Hematopoietic multipotent progenitor cell treated with erythropoietin and hydrocortisone succinate and interleukin-3 and kit ligand, for 17 days (in vitro differentiated cells): Measurements from ENCODE around the gene ATF7IP.

Experiments
- DNase-seq: peaks from one replicate; pipeline ENCODE4 v3.0.0-alpha.2; 2015; ENCODE audit warnings: low spot score

ATF7IP gene

GRCh38 chr12:14410841-14411569 lies 45.5 kb downstream of the ATF7IP start:
- DNase-seq, result no peak

DNA sequence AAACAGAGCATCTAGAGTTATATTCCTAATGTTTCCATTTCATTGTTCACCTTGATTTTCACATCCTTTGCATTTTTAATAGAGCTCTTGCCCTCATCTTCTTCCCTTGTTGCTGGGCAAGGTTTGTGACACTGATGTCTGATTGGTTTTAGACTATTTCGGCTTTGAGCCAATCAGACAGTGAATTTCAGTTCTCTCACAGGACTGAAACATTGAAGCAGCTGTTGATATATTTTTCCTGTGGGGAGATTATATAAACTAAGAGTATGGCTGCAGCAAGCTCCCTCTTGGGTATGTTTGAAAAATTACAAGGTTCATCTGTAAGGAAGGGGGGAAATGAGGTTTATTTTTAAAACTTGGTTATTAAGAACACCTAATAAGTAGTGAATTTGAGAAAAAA lies 51.2 kb downstream of the ATF7IP start:
- DNase-seq, result peak; percentile 69

DNA sequence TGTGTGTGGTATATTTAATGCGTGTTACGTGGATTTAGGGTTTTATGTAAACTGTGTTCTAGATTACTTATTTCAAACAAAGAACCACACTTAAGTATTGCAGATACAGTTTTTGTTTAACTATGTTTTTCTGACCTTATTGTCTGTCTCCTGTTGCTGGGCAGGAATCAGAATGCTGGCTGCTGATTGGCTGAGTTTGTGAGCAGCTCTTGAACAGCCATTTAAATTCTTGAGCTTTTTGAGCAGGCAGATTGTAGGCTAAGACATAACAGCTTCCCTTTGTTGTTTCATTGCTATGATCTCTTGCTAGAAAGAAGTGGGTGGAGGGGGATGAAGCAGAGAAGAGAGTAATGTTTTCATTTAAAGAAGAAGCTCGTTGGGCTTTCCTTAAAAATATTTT lies 52.2 kb downstream of the ATF7IP start:
- peak; percentile 45 for DNase-seq

DNA sequence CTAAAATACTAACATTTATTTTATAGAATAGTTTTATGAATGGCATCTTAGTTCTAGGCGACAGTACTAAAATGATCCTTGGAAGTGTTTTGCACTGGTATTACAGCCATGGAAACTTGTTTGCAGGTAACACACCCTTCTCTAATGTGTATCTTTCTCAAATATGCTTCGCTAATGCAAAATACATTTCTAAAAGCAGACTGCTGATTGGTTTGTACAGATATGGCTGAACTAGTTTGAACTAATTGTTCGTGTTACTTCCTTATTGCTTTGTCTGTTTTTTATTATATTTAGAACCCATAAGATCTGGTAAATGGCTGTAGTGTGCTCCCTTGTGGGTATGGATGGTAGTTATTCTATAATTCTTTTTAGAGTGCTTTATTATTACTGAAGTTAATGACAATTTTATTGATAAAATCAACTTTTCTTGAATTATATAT lies 53.0 kb downstream of the ATF7IP start:
- peak; percentile 34 for DNase-seq

GRCh38 chr12:14422516-14423230 lies 57.2 kb downstream of the ATF7IP start:
- no peak for DNase-seq

GRCh38 chr12:14424545-14424944 lies 59.1 kb downstream of the ATF7IP start:
- DNase-seq, result no peak

DNA sequence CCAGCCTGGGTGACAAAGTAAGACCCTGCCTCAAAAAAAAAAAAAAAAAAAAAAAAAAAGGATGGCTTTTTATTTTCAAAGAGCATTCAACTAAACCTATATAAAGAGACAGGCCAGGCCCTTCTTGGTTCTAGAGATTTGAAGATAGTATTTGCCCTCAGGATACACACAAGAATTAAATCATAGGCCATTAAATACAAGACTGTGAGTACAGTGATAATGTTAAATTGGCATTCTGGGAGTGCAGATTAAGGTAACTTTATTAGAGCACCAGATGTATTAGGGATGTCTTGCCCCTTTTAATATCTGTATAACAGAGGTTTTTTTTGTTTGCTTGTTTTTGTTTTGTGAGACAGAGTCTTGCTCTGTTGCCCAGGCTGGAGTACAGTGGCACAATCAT lies 61.3 kb downstream of the ATF7IP start:
- no peak for DNase-seq

- DNase-seq, result no peak
Observed at GRCh38 chr12:14427929-14428328, 62.4 kb downstream of the ATF7IP start.

DNA sequence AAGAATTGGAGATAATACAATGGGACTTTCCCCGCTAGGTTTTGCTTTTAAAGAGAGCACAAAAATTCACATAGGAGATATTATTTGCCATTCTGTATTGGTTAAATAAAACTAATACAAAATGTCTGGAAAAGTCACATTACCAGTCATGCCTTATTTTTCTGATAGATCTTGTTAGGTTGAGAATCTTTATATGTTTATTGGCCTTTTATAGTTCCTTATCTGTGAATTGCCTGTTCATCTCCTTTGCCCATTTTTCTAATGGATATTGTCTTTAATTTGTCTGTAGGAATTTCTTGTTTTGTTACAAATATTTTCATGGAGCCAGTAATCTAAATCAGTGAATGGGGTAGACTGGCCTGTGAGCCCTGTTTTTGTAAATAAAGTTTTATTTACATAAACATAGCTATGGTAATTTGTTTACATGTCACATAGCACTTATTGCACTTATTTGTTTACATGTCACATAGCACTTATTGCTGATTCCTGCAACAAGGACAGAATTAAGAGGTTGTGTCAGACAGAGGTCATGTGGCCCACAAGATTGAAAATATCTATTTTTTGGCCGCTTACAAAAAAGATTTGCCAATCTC lies 65.0 kb downstream of the ATF7IP start:
- no peak for DNase-seq

DNA sequence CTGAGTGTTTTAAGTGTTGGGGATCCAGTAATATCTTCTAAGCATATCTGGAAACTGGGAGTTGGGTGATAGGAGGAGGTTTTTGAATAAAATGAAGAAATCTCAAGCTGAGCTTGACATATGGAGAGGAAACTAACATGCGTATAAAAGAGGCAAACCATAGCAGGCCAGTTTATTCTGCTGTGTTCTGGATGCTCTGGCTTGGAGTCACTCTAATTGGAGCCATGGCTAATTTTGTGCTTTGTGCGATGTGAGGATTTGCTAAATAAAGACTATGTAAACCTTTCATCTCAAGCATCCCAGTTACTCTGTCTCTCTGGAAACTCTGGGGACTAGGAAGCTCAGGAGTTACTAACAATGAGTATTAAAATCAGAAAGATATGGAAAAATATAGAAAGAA lies 66.5 kb downstream of the ATF7IP start:
- no peak for DNase-seq

- DNase-seq, result no peak
Observed at GRCh38 chr12:14435627-14436026, 70.1 kb downstream of the ATF7IP start.

DNA sequence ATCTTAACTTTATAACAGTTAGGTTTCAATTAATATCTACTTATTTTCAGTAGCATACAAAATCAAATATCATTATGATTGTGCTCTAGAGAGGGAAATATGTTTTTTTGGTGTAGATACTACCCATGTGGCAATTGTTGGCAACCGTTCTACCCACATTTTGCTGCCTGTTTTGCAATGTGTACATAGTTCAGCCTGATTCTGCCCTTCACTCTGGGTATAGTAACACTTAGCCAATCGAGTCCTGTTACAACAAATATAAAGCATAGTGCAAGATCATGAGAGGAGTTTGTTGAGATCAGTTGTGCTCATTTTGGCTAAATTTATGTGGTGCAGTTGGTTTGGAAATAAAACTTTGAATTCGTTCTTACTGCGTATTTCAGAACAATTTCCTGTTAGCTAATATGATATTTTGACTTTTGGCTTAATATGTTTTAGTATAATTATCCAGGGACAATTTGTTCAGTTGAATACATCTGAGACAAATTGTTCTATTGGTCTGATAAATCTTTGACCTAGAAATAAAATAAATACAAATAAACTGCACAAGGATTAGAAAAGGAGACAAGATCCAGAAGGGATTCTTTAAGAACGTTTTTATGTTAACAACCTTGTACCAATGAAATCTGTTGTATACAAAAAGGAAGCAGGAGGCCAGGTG lies 76.9 kb downstream of the ATF7IP start:
- DNase-seq, result no peak

GRCh38 chr12:14443531-14443930 lies 78.0 kb downstream of the ATF7IP start:
- DNase-seq, result no peak

GRCh38 chr12:14450479-14450878 lies 85.0 kb downstream of the ATF7IP start:
- DNase-seq, result no peak

DNA sequence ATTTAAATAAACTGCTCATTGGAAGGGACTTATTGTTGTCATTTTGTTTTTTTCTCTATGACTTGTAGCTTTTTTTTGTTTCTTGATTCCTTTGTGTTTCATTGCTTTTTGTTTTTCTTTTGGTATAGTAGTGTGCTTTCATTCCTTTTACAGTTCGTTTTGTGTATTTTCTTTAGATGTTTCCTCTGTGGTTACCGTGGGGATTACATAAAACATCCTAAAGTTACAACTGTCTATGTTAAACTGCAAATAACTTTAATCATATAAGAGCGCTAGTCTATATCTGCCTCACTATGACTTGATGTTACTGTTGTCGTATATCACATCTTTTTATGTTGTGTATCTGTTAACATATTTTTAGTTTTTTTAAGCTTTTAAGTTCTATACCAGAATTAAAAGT lies 86.9 kb downstream of the ATF7IP start:
- DNase-seq, result no peak

- DNase-seq, result no peak
Observed at GRCh38 chr12:14452865-14453264, 87.4 kb downstream of the ATF7IP start.

- DNase-seq, result peak; percentile 63
Observed at GRCh38 chr12:14454098-14454907, 88.8 kb downstream of the ATF7IP start.

- no peak for DNase-seq
Observed at GRCh38 chr12:14460212-14460841, 94.8 kb downstream of the ATF7IP start.

DNA sequence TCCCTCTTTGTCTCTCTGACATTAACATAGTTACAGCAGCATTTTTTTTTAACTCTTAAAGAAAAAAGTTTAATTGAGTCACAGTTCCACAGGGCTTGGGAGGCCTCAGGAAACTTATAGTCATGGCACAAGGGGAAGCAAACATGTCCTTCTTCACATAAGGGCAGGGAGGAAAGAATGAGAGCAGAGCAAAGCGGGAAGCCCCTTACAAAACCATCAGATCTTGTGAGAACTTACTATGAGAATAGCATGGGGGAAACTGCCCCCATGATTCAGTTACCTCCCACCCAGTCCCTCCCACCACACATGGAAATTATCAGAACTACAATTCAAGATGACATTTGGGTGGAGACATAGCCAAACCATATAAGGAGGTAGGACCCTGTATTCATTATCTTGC lies 106.0 kb downstream of the ATF7IP start:
- DNase-seq, result no peak

DNA sequence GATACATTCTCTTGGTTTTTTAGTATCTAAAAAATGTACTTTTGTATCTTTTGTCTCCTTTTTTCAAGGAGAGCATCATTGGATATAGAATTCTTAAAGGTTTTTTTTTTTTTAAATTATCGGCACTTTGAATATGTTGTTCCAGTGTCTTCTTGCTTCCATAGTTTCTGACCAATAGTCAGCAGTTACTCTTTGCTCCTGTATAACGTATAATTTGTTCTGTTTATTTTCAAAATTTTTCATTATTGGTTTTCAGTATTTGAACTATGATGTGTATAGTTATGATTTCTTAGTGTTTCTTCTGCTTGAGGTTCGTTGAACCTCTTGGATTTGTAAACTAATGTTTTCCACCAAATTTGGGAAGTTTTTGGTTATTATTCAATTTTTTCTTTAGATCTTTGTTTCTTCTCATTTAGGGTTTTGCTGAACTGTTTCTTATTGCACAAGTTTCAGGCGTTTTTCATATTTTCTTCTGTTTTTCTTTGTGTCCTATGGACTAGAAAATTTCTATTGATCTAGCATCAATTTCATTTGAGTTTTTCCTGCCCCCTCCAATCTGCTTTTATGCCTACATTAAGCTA lies 108.3 kb downstream of the ATF7IP start:
- DNase-seq, result no peak

- DNase-seq, result no peak
Observed at GRCh38 chr12:14479004-14479403, 113.5 kb downstream of the ATF7IP start.
